MM.1S (cell line): ENCODE measurements around the gene TMED6.

Experiments
- DNase-seq: peaks from one replicate; pipeline ENCODE4 v3.0.0-alpha.2; 2015
- H2AFZ ChIP-seq: fragments of 300-600 bp; sonication (generic); 2 replicates; pipeline ENCODE4 v1.6.0; 2016; ENCODE audit warnings: antibody characterized with exemption, low read length
- H3F3A ChIP-seq: fragments of 300-600 bp; sonication (generic); 2 replicates; pipeline ENCODE4 v1.6.1; 2016; ENCODE audit warnings: mild to moderate bottlenecking, antibody characterized with exemption, low read length, moderate library complexity, mixed read lengths; ENCODE audit not compliant: insufficient read depth
- H3K27ac ChIP-seq: fragments of 300-600 bp; sonication (generic); 2 replicates; pipeline ENCODE4 v1.5.1; 2016; ENCODE audit warnings: mild to moderate bottlenecking, low read length
- H3K27me3 ChIP-seq: fragments of 300-600 bp; sonication (generic); replicated peaks from 2 replicates; pipeline ENCODE4 v1.6.0; 2016; ENCODE audit warnings: low read length; ENCODE audit not compliant: insufficient read depth
- H3K36me3 ChIP-seq: fragments of 300-600 bp; sonication (generic); replicated peaks from 2 replicates; pipeline ENCODE4 v1.6.1; 2016; ENCODE audit warnings: mild to moderate bottlenecking, low read length, mixed read lengths; ENCODE audit not compliant: insufficient read depth
- H3K4me1 ChIP-seq: fragments of 300-600 bp; sonication (generic); 2 replicates; pipeline ENCODE4 v1.6.1; 2016; ENCODE audit warnings: low read length, mixed read lengths
- H3K4me2 ChIP-seq: fragments of 300-600 bp; sonication (generic); 2 replicates; pipeline ENCODE4 v1.6.0; 2016; ENCODE audit warnings: low read depth, low read length
- H3K4me3 ChIP-seq: fragments of 300-600 bp; sonication (generic); 2 replicates; pipeline ENCODE4 v1.5.1; 2016; ENCODE audit warnings: low read length, mixed read lengths
- H3K79me2 ChIP-seq: fragments of 300-600 bp; sonication (generic); 2 replicates; pipeline ENCODE4 v1.6.1; 2016; ENCODE audit warnings: mixed run types, low read length, mixed read lengths
- H3K9ac ChIP-seq: fragments of 300-600 bp; sonication (generic); 2 replicates; pipeline ENCODE4 v1.6.1; 2016; ENCODE audit warnings: low read length, mixed read lengths
- H3K9me2 ChIP-seq: fragments of 300-600 bp; sonication (generic); replicated peaks from 2 replicates; pipeline ENCODE4 v1.6.1; 2016; ENCODE audit warnings: mild to moderate bottlenecking, low read length, mixed read lengths; ENCODE audit not compliant: insufficient read depth
- H3K9me3 ChIP-seq: fragments of 300-600 bp; sonication (generic); replicated peaks from 2 replicates; pipeline ENCODE4 v1.6.1; 2016; ENCODE audit warnings: mild to moderate bottlenecking, low read length, mixed read lengths; ENCODE audit not compliant: insufficient read depth
- H4K20me1 ChIP-seq: fragments of 300-600 bp; sonication (generic); 2 replicates; pipeline ENCODE4 v1.6.1; 2016; ENCODE audit warnings: mild to moderate bottlenecking, low read length, moderate library complexity, mixed read lengths; ENCODE audit not compliant: insufficient read depth
- EZH2 ChIP-seq: fragments of 300-600 bp; sonication (generic); optimal IDR thresholded peaks from 2 replicates; pipeline ENCODE3; 2017; ENCODE audit warnings: low read depth, mild to moderate bottlenecking, antibody characterized with exemption, low read length, mixed read lengths
- EZH2phosphoT487 ChIP-seq: fragments of 300-600 bp; sonication (generic); IDR thresholded peaks from 2 replicates; pipeline ENCODE4 v1.6.1; 2018; ENCODE audit warnings: antibody characterized with exemption, low read length
- TF ChIP-seq, protein P1 (sequence below): fragments of 300-600 bp; sonication (generic); IDR thresholded peaks from 2 replicates; pipeline ENCODE4 v1.5.1; 2016; ENCODE audit warnings: antibody characterized with exemption, low read length, mixed read lengths

TMED6 gene

DNA sequence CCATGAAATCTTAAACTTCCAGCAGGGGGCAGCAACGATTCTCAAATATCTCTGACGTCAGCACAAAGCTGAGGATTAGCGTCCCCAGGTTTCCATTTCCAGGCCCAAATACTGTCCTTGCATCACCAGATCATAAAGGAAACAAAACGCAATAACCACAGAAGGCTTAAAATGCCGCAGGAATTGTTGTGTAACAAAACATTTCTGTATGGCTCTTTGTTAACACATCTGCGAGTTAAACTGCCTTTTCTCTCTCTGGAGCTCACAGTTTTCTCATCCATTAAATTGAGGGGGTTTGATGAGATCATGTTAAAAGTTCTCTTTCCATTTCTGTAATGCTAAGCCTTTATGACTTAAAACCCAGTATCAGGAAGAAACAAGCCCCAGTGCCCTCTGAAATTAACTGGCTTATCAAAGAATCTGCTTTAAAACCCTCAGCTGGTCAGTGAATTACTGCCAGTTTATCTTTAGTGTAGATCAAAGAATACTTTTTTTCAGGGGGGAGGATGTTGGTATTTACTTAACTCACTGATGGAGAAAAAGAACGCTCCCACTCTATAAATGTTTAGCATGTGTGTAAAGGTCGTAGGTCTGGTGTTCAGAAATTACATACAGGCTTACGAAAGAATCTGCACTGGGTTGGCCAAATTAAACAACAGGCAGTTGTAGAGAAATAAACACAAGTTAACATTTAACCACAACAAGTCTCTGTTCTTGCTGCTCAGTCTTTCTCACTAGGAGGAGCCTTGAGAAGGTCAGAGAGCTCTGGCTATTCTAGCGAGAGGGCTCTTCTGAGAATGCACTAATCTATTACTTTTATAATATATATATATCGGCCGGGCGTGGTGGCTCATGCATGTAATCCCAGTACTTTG lies 44.8 kb upstream of the TMED6 start:
- H3K4me2 ChIP-seq, result peak overlapping the region; percentile 14; the same call in 1 of the 2 replicates

DNA sequence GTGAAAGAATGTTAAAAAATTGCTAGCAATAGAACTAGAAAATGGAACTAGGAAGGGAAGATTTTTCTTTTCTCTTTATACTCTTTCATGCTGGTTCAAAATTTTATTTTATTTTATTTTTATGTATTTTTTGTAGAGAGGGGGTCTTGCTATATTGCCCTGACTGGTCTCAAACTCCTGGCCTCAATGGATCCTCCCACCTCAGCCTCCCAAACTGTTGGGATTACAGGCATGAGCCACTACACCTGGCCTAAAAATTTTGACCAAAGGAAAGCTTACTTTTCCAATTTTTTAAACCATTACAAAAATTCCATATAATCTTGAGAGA lies 44.2 kb upstream of the TMED6 start:
- no peaks in the 10 kb centered on the region for H4K20me1 ChIP-seq
- no peak overlapping the region for H3K9ac ChIP-seq
- no peaks in the 10 kb centered on the region for H3K9me3 ChIP-seq
- no peaks in the 10 kb centered on the region for H3K4me1 ChIP-seq
- no peak overlapping the region for H3K4me2 ChIP-seq
- H2AFZ ChIP-seq, result no peak overlapping the region
- no peaks in the 10 kb centered on the region for H3F3A ChIP-seq
- no peak for DNase-seq
- no peaks in the 10 kb centered on the region for H3K9me2 ChIP-seq
- TF ChIP-seq, protein P1, sequence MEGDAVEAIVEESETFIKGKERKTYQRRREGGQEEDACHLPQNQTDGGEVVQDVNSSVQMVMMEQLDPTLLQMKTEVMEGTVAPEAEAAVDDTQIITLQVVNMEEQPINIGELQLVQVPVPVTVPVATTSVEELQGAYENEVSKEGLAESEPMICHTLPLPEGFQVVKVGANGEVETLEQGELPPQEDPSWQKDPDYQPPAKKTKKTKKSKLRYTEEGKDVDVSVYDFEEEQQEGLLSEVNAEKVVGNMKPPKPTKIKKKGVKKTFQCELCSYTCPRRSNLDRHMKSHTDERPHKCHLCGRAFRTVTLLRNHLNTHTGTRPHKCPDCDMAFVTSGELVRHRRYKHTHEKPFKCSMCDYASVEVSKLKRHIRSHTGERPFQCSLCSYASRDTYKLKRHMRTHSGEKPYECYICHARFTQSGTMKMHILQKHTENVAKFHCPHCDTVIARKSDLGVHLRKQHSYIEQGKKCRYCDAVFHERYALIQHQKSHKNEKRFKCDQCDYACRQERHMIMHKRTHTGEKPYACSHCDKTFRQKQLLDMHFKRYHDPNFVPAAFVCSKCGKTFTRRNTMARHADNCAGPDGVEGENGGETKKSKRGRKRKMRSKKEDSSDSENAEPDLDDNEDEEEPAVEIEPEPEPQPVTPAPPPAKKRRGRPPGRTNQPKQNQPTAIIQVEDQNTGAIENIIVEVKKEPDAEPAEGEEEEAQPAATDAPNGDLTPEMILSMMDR, result no peak
- TF ChIP-seq EZH2phosphoT487, result no peak
- no peak for TF ChIP-seq EZH2
- H3K27ac ChIP-seq, result no peak overlapping the region
- no peak overlapping the region for H3K4me3 ChIP-seq
- no peaks in the 10 kb centered on the region for H3K27me3 ChIP-seq
- no peaks in the 10 kb centered on the region for H3K36me3 ChIP-seq
- H3K79me2 ChIP-seq, result no peaks in the 10 kb centered on the region

More for the DNA sequence above, 44.8 kb upstream of the TMED6 start:
- Histone ChIP-seq H3K79me2 (no peaks in the 10 kb centered on the region), H3F3A (no peaks in the 10 kb centered on the region), H3K9me2 (no peaks in the 10 kb centered on the region), H2AFZ (peak overlapping the region; percentile 67), H3K27ac (no peak overlapping the region), H3K9me3 (no peaks in the 10 kb centered on the region), H3K36me3 (no peaks in the 10 kb centered on the region), H4K20me1 (no peaks in the 10 kb centered on the region), H3K9ac (no peak overlapping the region), H3K27me3 (no peaks in the 10 kb centered on the region), H3K4me1 (no peaks in the 10 kb centered on the region), H3K4me3 (no peak overlapping the region)
- peak; percentile 71 for DNase-seq
- TF ChIP-seq, protein P1, result peak; percentile 62
- TF ChIP-seq EZH2 (no peak), EZH2phosphoT487 (no peak)

DNA sequence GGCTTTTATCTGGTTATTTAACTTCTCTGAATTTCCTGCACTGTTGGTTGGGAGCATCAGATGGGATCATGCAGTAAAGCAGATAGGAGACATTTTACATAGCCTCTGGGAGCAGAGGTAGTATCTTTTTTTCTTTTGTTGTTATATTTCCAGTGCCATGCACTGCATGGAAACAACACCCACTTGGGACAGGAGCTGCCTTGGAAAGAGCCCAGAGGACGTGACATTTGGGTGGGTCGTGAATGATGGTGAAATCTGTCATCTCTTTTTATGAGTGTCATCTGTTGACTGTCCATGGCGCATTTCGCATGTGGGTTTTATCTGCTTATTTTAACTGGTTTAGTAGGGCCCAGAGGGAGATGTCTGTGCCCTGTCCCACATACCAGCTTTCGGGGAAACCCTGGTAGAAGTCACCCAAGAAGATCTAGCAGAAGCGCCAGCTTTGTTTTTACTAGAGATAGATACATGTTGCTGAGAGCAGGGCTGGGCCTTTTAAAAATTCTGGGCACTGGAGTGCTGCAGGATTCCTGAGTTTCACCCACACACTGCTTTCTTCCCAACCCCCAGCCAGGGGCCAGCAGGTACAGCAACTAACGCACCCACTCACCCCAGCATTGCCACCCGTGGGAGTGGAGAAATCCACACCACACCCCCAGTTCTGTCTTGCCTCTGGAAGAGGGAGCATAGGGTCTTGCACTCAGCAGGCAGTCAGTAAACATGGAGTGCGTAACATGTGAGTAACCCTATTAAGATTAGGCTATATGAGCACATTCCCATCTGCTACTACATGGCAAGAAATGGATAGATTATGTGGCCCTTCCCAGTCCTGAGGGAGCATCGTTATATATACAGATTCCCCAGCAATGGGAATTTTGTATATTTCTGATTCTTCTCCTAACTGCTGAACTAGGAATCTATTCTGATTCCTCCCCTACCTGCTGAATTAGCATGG lies 42.6 kb upstream of the TMED6 start:
- Histone ChIP-seq H3K9me3 (no peaks in the 10 kb centered on the region), H3K9ac (no peak overlapping the region), H2AFZ (no peak overlapping the region), H4K20me1 (no peaks in the 10 kb centered on the region), H3F3A (no peaks in the 10 kb centered on the region), H3K4me2 (no peak overlapping the region), H3K79me2 (no peaks in the 10 kb centered on the region), H3K9me2 (no peaks in the 10 kb centered on the region), H3K4me3 (no peak overlapping the region), H3K4me1 (no peaks in the 10 kb centered on the region), H3K27me3 (no peaks in the 10 kb centered on the region), H3K27ac (no peak overlapping the region), H3K36me3 (no peaks in the 10 kb centered on the region)
- DNase-seq, result no peak
- TF ChIP-seq EZH2phosphoT487, result no peak
- TF ChIP-seq, protein P1, result no peak
- no peak for TF ChIP-seq EZH2
